A549 (cell line): ENCODE data around the gene KRT23. TPM values are rescaled to one million over a fixed set of nuclear protein-coding genes. Genes with fewer than 3 reads are reported as not detected.

Experiments
- ATAC-seq, 2 experiments: fragments of 200-7000 bp in 1 of 2; fragments of >200 bp in 1 of 2; cut with Nextera tagmentation in 1 of 2; cut with Tn5 transposase in 1 of 2; 3 replicates each; pipeline versions ENCODE4 v1.8.0 to v1.9.1; 2018 to 2020; ENCODE audit warnings: mild to moderate bottlenecking in 1 of 2, moderate library complexity in 1 of 2
- CTCF ChIA-PET: fragments of 300-600 bp; sonication (Branson Sonifier 250); formaldehyde crosslinking; extraction: SDS; loops from one replicate; lab custom pipeline; 2021; ENCODE audit warnings: antibody characterized with exemption, inconsistent platforms; lab: Yijun Ruan, JAX
- POLR2A ChIA-PET: fragments of 350-600 bp; formaldehyde crosslinking; extraction: SDS; loops from one replicate; lab custom pipeline; 2021; ENCODE audit warnings: antibody characterized with exemption, inconsistent platforms; lab: Yijun Ruan, JAX
- DNase-seq, 2 experiments: peaks; one replicate each; pipeline versions ENCODE4 v3.0.0 to v3.0.0-alpha.2; 2011 to 2016; ENCODE audit warnings: low read depth in 1 of 2, low spot score in 1 of 2
- FAIRE-seq: peaks from 2 replicates; lab custom pipeline; 2011; peaks lifted over from hg19 to GRCh38; lab: Jason Lieb, UNC
- H3K27ac ChIP-seq, 2 experiments: fragments of >200 bp; sonication (Bioruptor Twin); formaldehyde crosslinking; 3 replicates each; pipeline ENCODE4 v1.5.1; 2016 to 2017
- H3K4me1 ChIP-seq: fragments of >200 bp; sonication (Bioruptor Twin); formaldehyde crosslinking; 3 replicates; pipeline ENCODE4 v1.6.1; 2016
- H3K4me2 ChIP-seq: fragments of >200 bp; sonication (Bioruptor Twin); formaldehyde crosslinking; 3 replicates; pipeline ENCODE4 v1.6.1; 2016
- H3K4me3 ChIP-seq: fragments of >200 bp; sonication (Bioruptor Twin); formaldehyde crosslinking; 3 replicates; pipeline ENCODE4 v1.5.1; 2016
- H3K9me3 ChIP-seq: fragments of >200 bp; sonication (Bioruptor Twin); formaldehyde crosslinking; 3 replicates; pipeline ENCODE4 v1.6.1; 2016
- CBX2 ChIP-seq: fragments of 200-600 bp; sonication (generic); IDR thresholded peaks from 2 replicates; pipeline ENCODE4 v1.6.1; 2016; ENCODE audit warnings: low read depth, mild to moderate bottlenecking, borderline replicate concordance
- CBX8 ChIP-seq: fragments of 200-600 bp; sonication (generic); IDR thresholded peaks from 2 replicates; pipeline ENCODE4 v1.6.1; 2016
- MAFK ChIP-seq: fragments of 450-650 bp; IDR thresholded peaks from 2 replicates; pipeline ENCODE4 v1.6.1; 2014; ENCODE audit not compliant: partially characterized antibody
- NPAS2 ChIP-seq: fragments of 250-450 bp; sonication (Bioruptor Pico); IDR thresholded peaks from 2 replicates; pipeline ENCODE4 v1.8.0; 2022; ENCODE audit warnings: mild to moderate bottlenecking, moderate library complexity, borderline replicate concordance
- RAD21 ChIP-seq, 2 experiments: fragments of >200 bp in 1 of 2; sonication (Bioruptor Twin) in 1 of 2; formaldehyde crosslinking in 1 of 2; IDR thresholded peaks in 1 of 2; conservative IDR thresholded peaks in 1 of 2; 2 replicates in 1 of 2; 3 replicates in 1 of 2; pipeline ENCODE4 v1.6.1; 2012 to 2018; ENCODE audit warnings: inconsistent platforms in 1 of 2
- SMC3 ChIP-seq: fragments of >200 bp; sonication (Bioruptor Twin); formaldehyde crosslinking; IDR thresholded peaks from 3 replicates; pipeline ENCODE4 v1.6.1; 2018; ENCODE audit warnings: inconsistent platforms
- TP53 ChIP-seq: fragments of 250-450 bp; sonication (Bioruptor Pico); IDR thresholded peaks from 2 replicates; pipeline ENCODE4 v1.5.0; 2021; ENCODE audit warnings: mild to moderate bottlenecking, moderate library complexity
- ZNF302 ChIP-seq: fragments of 250-450 bp; sonication (Bioruptor Pico); IDR thresholded peaks from 2 replicates; pipeline ENCODE4 v1.9.0; 2021; ENCODE audit warnings: inconsistent platforms, mild to moderate bottlenecking, moderate library complexity
- ZSCAN20 ChIP-seq: fragments of 250-450 bp; sonication (Bioruptor Pico); IDR thresholded peaks from 2 replicates; pipeline ENCODE4 v1.8.0; 2022; ENCODE audit warnings: mild to moderate bottlenecking, moderate library complexity
- WGBS: methylation state at CpG from one replicate; pipeline ENCODE4 v1.1.6; 2017; ENCODE audit errors: missing lambda C conversion rate; 5-methylcytosine and 5-hydroxymethylcytosine counted together
- polyA plus RNA-seq, 4 experiments: library from polyadenylated mRNA; depleted of rRNA in 3 of 4; stranded (reverse); fragments of >200 nt; fragmentation: RNase III in 1 of 4; extraction: RNeasy Plus Mini Kit Qiagen cat#74134 plus additional on column Dnase treatment in 1 of 4; gene quantifications; 2 replicates in 3 of 4; 3 replicates in 1 of 4; pipeline ENCODE4 v1.2.3, GENCODE V29; 2011 to 2017
- TF ChIP-seq, protein P1 (sequence below): fragments of 250-450 bp; sonication (Bioruptor Pico); IDR thresholded peaks from 2 replicates; pipeline ENCODE4 v1.5.0; 2020; ENCODE audit warnings: low read depth, mild to moderate bottlenecking, moderate library complexity
- TF ChIP-seq, protein P2 (sequence below): fragments of 450-650 bp; IDR thresholded peaks from 2 replicates; pipeline ENCODE4 v1.6.1; 2014; ENCODE audit warnings: antibody characterized with exemption
- TF ChIP-seq, protein P3 (sequence below): fragments of >200 bp; sonication (Bioruptor Twin); formaldehyde crosslinking; IDR thresholded peaks from 3 replicates; pipeline ENCODE4 v1.5.1; 2016
- TF ChIP-seq, protein P4 (sequence below): fragments of 250-450 bp; sonication (Bioruptor Pico); IDR thresholded peaks from 2 replicates; pipeline ENCODE4 v1.5.0; 2021; ENCODE audit warnings: mild to moderate bottlenecking, moderate library complexity, borderline replicate concordance
- TF ChIP-seq, protein P5 (sequence below): fragments of >200 bp; sonication (Bioruptor Twin); formaldehyde crosslinking; IDR thresholded peaks from 2 replicates; pipeline ENCODE4 v1.6.1; 2016

Gene KRT23
- polyA plus RNA-seq, 2 of the 4 experiments (the other 2 are of a cell fraction) = not detected

DNA sequence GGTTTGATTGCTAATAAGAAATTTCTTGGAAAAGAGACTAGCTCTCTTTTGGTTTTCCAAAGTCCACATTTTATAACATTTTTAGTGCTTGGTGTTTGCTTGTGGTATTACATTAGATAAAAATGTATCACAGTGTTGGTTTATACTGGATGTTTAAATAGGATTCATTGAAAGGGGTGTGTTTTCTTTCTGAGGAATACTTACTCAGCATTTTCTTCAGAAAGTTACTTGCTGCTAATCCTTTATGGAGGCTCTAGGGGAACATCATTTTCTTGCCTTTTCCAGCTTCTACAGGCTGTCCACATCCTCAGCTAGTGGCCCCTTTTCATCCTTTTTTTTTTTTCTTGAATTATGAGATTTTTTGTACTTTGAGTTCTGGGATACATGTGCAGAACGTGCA is 30.1 kb upstream of the KRT23 start:
- Histone ChIP-seq H3K4me1 (no peaks in the 10 kb centered on the region), H3K4me2 (no peak overlapping the region), H3K9me3 (no peaks in the 10 kb centered on the region), H3K4me3 (no peak overlapping the region), H3K27ac (no peak overlapping the region)
- ATAC-seq (no peak), FAIRE-seq (no peak), DNase-seq (no peak)
- ChIA-PET CTCF (interaction anchor here (0.6 to 1.7 kb wide), 9 partner anchors 14 to 1185 kb away, joined by 3 to 6 read pairs (median 3); no protein-coding TSS in a partner anchor), POLR2A (no interaction called here)
- 84% methylated on average over 1 of the region's 1 CpG for WGBS
- TF ChIP-seq MAFK = peak; percentile 96
- TF ChIP-seq RAD21 (conservative IDR thresholded peaks at IDR 0.05 in 1 of 2, IDR thresholded peaks at IDR 0.05 in 1 of 2) = no peak

DNA sequence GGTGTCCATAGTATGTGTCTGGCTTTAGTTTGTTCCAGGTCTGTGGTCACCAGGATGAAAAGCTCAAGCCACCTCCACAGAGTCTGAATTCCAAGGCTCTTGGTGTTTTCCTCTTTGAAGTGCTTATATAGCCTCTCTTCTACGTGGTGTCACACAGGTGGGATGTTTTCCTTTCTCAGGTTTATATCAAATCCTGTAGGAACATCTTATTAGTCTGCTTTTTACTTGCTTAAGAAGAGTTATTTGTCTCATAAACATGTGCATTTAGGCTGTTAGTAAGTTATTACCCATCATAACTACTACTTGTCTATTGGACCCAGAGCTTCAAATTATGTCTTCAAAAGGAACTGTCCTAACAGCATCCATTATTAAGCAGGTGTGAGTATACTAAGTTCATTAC is 29.4 kb upstream of the KRT23 start, which contains the start of gene KRT39:
TSS of gene KRT39 (minus strand) at position 101 of the 400 bp plus-strand sequence. CDS start at position 9, 92 bp downstream.
- CTCF ChIA-PET = interaction anchor here (0.6 to 1.7 kb wide), 9 partner anchors 13 to 582 kb away, joined by 3 to 6 read pairs (median 3); no protein-coding TSS in a partner anchor
- TF ChIP-seq, protein P1, sequence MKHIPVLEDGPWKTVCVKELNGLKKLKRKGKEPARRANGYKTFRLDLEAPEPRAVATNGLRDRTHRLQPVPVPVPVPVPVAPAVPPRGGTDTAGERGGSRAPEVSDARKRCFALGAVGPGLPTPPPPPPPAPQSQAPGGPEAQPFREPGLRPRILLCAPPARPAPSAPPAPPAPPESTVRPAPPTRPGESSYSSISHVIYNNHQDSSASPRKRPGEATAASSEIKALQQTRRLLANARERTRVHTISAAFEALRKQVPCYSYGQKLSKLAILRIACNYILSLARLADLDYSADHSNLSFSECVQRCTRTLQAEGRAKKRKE = no peak
- no peak for TF ChIP-seq CBX2
- TF ChIP-seq, all 56 proteins: peak for 0
- no peak within 1 kb of the TSS for H3K27ac ChIP-seq
- no peak within 1 kb of the TSS for H3K4me3 ChIP-seq
- no peaks in the 10 kb centered on the region for H3K4me1 ChIP-seq
- ATAC-seq = no peak
- no peak for DNase-seq
- POLR2A ChIA-PET = no interaction called here
- no peak within 1 kb of the TSS for H3K4me2 ChIP-seq
- peak; percentile 68 for FAIRE-seq
- no peaks in the 10 kb centered on the region for H3K9me3 ChIP-seq
- WGBS = 30% methylated on average over 1 of the region's 1 CpG

DNA sequence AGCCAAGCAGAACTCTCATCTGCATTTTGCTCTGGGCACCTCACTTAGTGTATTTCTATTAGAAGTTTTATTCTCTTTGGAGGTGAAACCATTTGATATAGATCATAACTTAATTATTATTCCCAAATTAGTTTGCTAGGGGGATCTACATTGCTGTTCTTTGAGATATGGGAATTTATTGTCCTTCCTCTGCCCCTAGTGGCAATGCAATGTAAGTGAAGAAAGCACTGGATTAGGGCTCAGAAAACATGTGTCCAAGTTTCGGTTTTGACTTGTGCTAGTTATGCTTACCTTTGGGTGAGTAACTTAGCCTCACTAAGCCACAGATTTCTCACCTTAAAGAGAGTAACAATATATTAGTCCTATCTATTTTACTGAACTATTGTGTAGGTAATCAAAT is 26.4 kb upstream of the KRT23 start:
- H3K9me3 ChIP-seq = no peaks in the 10 kb centered on the region
- H3K4me3 ChIP-seq = no peak overlapping the region
- H3K4me1 ChIP-seq = no peaks in the 10 kb centered on the region
- ChIA-PET POLR2A (interaction anchor here (0.5 kb wide), 1 partner anchor 712 kb away, joined by 5 read pairs; no protein-coding TSS in a partner anchor), CTCF (interaction anchor here (0.7 to 1.8 kb wide), 14 partner anchors 9 to 587 kb away, joined by 3 to 8 read pairs (median 5); partner anchors contain the start of gene KRT40)
- peak; percentile 84 for FAIRE-seq
- H3K27ac ChIP-seq = no peak overlapping the region
- peak; percentile 37 to 46 for DNase-seq
- TF ChIP-seq SMC3 = peak; percentile 9; the same call in 1 of the 3 replicates
- TF ChIP-seq RAD21 (conservative IDR thresholded peaks at IDR 0.05 in 1 of 2, IDR thresholded peaks at IDR 0.05 in 1 of 2) = peak; percentile 17 to 49; a peak in 2 of 5 replicates
- TF ChIP-seq, protein P2, sequence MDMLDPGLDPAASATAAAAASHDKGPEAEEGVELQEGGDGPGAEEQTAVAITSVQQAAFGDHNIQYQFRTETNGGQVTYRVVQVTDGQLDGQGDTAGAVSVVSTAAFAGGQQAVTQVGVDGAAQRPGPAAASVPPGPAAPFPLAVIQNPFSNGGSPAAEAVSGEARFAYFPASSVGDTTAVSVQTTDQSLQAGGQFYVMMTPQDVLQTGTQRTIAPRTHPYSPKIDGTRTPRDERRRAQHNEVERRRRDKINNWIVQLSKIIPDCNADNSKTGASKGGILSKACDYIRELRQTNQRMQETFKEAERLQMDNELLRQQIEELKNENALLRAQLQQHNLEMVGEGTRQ = no peak
- TF ChIP-seq, protein P3, sequence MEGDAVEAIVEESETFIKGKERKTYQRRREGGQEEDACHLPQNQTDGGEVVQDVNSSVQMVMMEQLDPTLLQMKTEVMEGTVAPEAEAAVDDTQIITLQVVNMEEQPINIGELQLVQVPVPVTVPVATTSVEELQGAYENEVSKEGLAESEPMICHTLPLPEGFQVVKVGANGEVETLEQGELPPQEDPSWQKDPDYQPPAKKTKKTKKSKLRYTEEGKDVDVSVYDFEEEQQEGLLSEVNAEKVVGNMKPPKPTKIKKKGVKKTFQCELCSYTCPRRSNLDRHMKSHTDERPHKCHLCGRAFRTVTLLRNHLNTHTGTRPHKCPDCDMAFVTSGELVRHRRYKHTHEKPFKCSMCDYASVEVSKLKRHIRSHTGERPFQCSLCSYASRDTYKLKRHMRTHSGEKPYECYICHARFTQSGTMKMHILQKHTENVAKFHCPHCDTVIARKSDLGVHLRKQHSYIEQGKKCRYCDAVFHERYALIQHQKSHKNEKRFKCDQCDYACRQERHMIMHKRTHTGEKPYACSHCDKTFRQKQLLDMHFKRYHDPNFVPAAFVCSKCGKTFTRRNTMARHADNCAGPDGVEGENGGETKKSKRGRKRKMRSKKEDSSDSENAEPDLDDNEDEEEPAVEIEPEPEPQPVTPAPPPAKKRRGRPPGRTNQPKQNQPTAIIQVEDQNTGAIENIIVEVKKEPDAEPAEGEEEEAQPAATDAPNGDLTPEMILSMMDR = peak; percentile 45
- no peak for TF ChIP-seq NPAS2
- TF ChIP-seq, protein P4, sequence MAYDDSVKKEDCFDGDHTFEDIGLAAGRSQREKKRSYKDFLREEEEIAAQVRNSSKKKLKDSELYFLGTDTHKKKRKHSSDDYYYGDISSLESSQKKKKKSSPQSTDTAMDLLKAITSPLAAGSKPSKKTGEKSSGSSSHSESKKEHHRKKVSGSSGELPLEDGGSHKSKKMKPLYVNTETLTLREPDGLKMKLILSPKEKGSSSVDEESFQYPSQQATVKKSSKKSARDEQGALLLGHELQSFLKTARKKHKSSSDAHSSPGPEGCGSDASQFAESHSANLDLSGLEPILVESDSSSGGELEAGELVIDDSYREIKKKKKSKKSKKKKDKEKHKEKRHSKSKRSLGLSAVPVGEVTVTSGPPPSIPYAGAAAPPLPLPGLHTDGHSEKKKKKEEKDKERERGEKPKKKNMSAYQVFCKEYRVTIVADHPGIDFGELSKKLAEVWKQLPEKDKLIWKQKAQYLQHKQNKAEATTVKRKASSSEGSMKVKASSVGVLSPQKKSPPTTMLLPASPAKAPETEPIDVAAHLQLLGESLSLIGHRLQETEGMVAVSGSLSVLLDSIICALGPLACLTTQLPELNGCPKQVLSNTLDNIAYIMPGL (CRISPR knock-in tag) = no peak
- TF ChIP-seq CBX8 = no peak
- TF ChIP-seq, protein P5, sequence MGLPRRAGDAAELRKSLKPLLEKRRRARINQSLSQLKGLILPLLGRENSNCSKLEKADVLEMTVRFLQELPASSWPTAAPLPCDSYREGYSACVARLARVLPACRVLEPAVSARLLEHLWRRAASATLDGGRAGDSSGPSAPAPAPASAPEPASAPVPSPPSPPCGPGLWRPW = no peak
- TF ChIP-seq ZSCAN20 (CRISPR knock-in tag) = no peak
- TF ChIP-seq ZNF302 = no peak
- TF ChIP-seq TP53 = no peak
- WGBS = 78% methylated on average over 1 of the region's 1 CpG
- no peak overlapping the region for H3K4me2 ChIP-seq
- ATAC-seq = peak; percentile 68 to 79; a peak in 5 of 6 replicates
